H1 (cell line): ENCODE results near the gene SIPA1L2. TPM values are rescaled to one million over a fixed set of nuclear protein-coding genes. Genes with fewer than 3 reads are reported as not detected.

Experiments used
- CTCF ChIA-PET: fragments of 300-600 bp; sonication (Branson Sonifier 250); formaldehyde crosslinking; loops from one replicate; lab custom pipeline; 2021; ENCODE audit not compliant: partially characterized antibody; lab: Charles Lee
- POLR2A ChIA-PET: fragments of 300-600 bp; sonication (Branson Sonifier 250); formaldehyde crosslinking; loops from one replicate; lab custom pipeline; 2021; ENCODE audit warnings: inconsistent platforms; ENCODE audit not compliant: partially characterized antibody; lab: Charles Lee
- DNase-seq, 2 experiments: peaks; one replicate each; pipeline versions ENCODE4 v3.0.0 to v3.0.0-alpha.2; 2010 to 2022; ENCODE audit warnings: low spot score in 2 of 2, low read depth in 1 of 2, mixed read lengths in 1 of 2
- FAIRE-seq: peaks from 2 replicates; lab custom pipeline; 2011; peaks lifted over from hg19 to GRCh38; lab: Jason Lieb, UNC
- H2AFZ ChIP-seq: 2 replicates; pipeline ENCODE4 v1.8.1; 2012; ENCODE audit warnings: low read length, inconsistent platforms
- H2AK5ac ChIP-seq: 2 replicates; pipeline ENCODE4 v1.6.1; 2013; ENCODE audit warnings: low read depth, low read length
- H2BK120ac ChIP-seq: replicated peaks from 2 replicates; pipeline ENCODE3; 2013; ENCODE audit warnings: low read depth, low read length, inconsistent platforms
- H2BK12ac ChIP-seq: 2 replicates; pipeline ENCODE4 v1.6.1; 2013; ENCODE audit warnings: low read depth, low read length
- H2BK15ac ChIP-seq: 2 replicates; pipeline ENCODE4 v1.6.1; 2013; ENCODE audit warnings: low read length
- H2BK20ac ChIP-seq: 2 replicates; pipeline ENCODE4 v1.6.1; 2013; ENCODE audit warnings: low read length
- H2BK5ac ChIP-seq: 2 replicates; pipeline ENCODE4 v1.6.1; 2013; ENCODE audit warnings: low read depth, low read length
- H3K14ac ChIP-seq: 2 replicates; pipeline ENCODE4 v1.6.1; 2013; ENCODE audit warnings: inconsistent platforms; ENCODE audit not compliant: insufficient read length
- H3K18ac ChIP-seq: 2 replicates; pipeline ENCODE4 v1.6.1; 2013; ENCODE audit warnings: low read length; ENCODE audit errors: extremely low read depth
- H3K23ac ChIP-seq: 2 replicates; pipeline ENCODE4 v1.6.1; 2013; ENCODE audit warnings: inconsistent platforms; ENCODE audit not compliant: insufficient read length
- H3K23me2 ChIP-seq: 2 replicates; pipeline ENCODE4 v1.6.1; 2013; ENCODE audit warnings: low read depth, low read length
- H3K27ac ChIP-seq: 2 replicates; pipeline ENCODE4 v1.6.1; 2011; ENCODE audit warnings: low read depth, low read length, inconsistent platforms
- H3K27me3 ChIP-seq, 4 experiments: replicated peaks in 1 of 4; 1 replicate in 1 of 4; 2 replicates in 3 of 4; pipeline versions ENCODE4 v1.6.1 to v1.8.1; 2011 to 2013; ENCODE audit warnings: low read length in 3 of 4, mild to moderate bottlenecking in 3 of 4, inconsistent platforms in 2 of 4, mixed read lengths in 2 of 4, moderate library complexity in 1 of 4; ENCODE audit not compliant: control insufficient read depth in 3 of 4, insufficient read depth in 3 of 4; ENCODE audit errors: extremely low read depth in 1 of 4
- H3K36me3 ChIP-seq, 4 experiments: 2 replicates each; pipeline versions ENCODE4 v1.6.1 to v1.8.1; 2011 to 2013; ENCODE audit warnings: mild to moderate bottlenecking in 4 of 4, low read length in 3 of 4, moderate library complexity in 2 of 4, control low read depth in 1 of 4, inconsistent platforms in 1 of 4; ENCODE audit not compliant: insufficient read depth in 4 of 4, control insufficient read depth in 2 of 4
- H3K4ac ChIP-seq: replicated peaks from 2 replicates; pipeline ENCODE3; 2013; ENCODE audit warnings: low read length, low read depth, mixed read lengths, inconsistent platforms; ENCODE audit not compliant: insufficient read length
- H3K4me1 ChIP-seq, 4 experiments: replicated peaks in 1 of 4; 1 replicate in 1 of 4; 2 replicates in 3 of 4; pipeline versions ENCODE4 v1.6.1 to v1.8.1; 2011 to 2013; ENCODE audit warnings: low read length in 3 of 4, inconsistent platforms in 2 of 4, mixed read lengths in 1 of 4; ENCODE audit not compliant: insufficient read depth in 4 of 4, control insufficient read depth in 3 of 4
- H3K4me2 ChIP-seq, 2 experiments: 2 replicates each; pipeline versions ENCODE4 v1.6.1 to v1.8.1; 2011 to 2013; ENCODE audit warnings: low read depth in 2 of 2, low read length in 2 of 2, control low read depth in 1 of 2, inconsistent platforms in 1 of 2, mild to moderate bottlenecking in 1 of 2; ENCODE audit not compliant: insufficient read depth in 1 of 2
- H3K4me3 ChIP-seq, 4 experiments: fragments of 200-600, 300-600 bp in 1 of 4; sonication (generic), shearing (Covaris generic), sonication (Bioruptor Twin) in 1 of 4; 2 replicates each; pipeline versions ENCODE4 v1.5.1 to v1.8.1; 2011 to 2016; ENCODE audit warnings: low read length in 4 of 4, low read depth in 3 of 4, control low read depth in 2 of 4, inconsistent platforms in 2 of 4, mild to moderate bottlenecking in 2 of 4, mixed read lengths in 1 of 4, moderate library complexity in 1 of 4; ENCODE audit not compliant: insufficient read depth in 2 of 4; ENCODE audit errors: extremely low read depth in 1 of 4
- H3K56ac ChIP-seq: replicated peaks from 2 replicates; pipeline ENCODE3; 2013; ENCODE audit warnings: low read depth, mild to moderate bottlenecking, mixed read lengths, low read length, inconsistent platforms; ENCODE audit not compliant: insufficient read length
- H3K79me1 ChIP-seq: 2 replicates; pipeline ENCODE4 v1.6.1; 2013; ENCODE audit warnings: low read depth, low read length, control low read depth
- H3K79me2 ChIP-seq, 2 experiments: 2 replicates each; pipeline versions ENCODE4 v1.6.1 to v1.8.1; 2012 to 2013; ENCODE audit warnings: low read length in 2 of 2, mild to moderate bottlenecking in 2 of 2, inconsistent platforms in 1 of 2; ENCODE audit not compliant: insufficient read depth in 2 of 2, control insufficient read depth in 1 of 2
- H3K9ac ChIP-seq, 4 experiments: replicated peaks in 1 of 4; 1 replicate in 1 of 4; 2 replicates in 3 of 4; pipeline versions ENCODE4 v1.6.1 to v1.8.1; 2011 to 2013; ENCODE audit warnings: low read depth in 3 of 4, low read length in 3 of 4, control low read depth in 2 of 4, mild to moderate bottlenecking in 2 of 4, moderate library complexity in 2 of 4, inconsistent platforms in 1 of 4; ENCODE audit errors: extremely low read depth in 1 of 4
- H3K9me3 ChIP-seq, 2 experiments: 2 replicates each; pipeline versions ENCODE4 v1.6.1 to v1.8.1; 2012 to 2013; ENCODE audit warnings: mild to moderate bottlenecking in 2 of 2, moderate library complexity in 2 of 2, control low read depth in 1 of 2, inconsistent platforms in 1 of 2, low read depth in 1 of 2, low read length in 1 of 2, mixed read lengths in 1 of 2; ENCODE audit not compliant: insufficient read depth in 2 of 2
- H4K20me1 ChIP-seq, 2 experiments: replicated peaks in 1 of 2; 2 replicates each; pipeline versions ENCODE3 to v1.8.1; 2011 to 2013; ENCODE audit warnings: inconsistent platforms in 2 of 2, low read length in 2 of 2, mild to moderate bottlenecking in 1 of 2; ENCODE audit not compliant: insufficient read depth in 2 of 2, control insufficient read depth in 1 of 2
- H4K5ac ChIP-seq: 2 replicates; pipeline ENCODE4 v1.6.1; 2013; ENCODE audit warnings: low read length, low read depth, mixed read lengths, inconsistent platforms; ENCODE audit not compliant: insufficient read length
- H4K8ac ChIP-seq: 2 replicates; pipeline ENCODE4 v1.8.0; 2013; ENCODE audit warnings: mild to moderate bottlenecking, moderate library complexity, low read length, inconsistent platforms; ENCODE audit not compliant: insufficient read depth; ENCODE audit errors: extremely low read depth
- H4K91ac ChIP-seq: replicated peaks from 2 replicates; pipeline ENCODE3; 2013; ENCODE audit warnings: low read length, mixed read lengths, inconsistent platforms; ENCODE audit not compliant: insufficient read length
- CHD1 ChIP-seq: IDR thresholded peaks from 2 replicates; pipeline ENCODE4 v1.6.1; 2012; ENCODE audit warnings: low read depth, low read length, improper control_type of control experiment
- E2F6 ChIP-seq: IDR thresholded peaks from 2 replicates; pipeline ENCODE4 v1.6.1; 2012; ENCODE audit warnings: inconsistent platforms
- GABPA ChIP-seq: IDR thresholded peaks from 2 replicates; pipeline ENCODE4 v1.6.1; 2011; ENCODE audit warnings: mild to moderate bottlenecking, low read length, moderate library complexity, borderline replicate concordance; ENCODE audit not compliant: insufficient read depth
- GTF2F1 ChIP-seq: IDR thresholded peaks from 2 replicates; pipeline ENCODE4 v1.6.1; 2012; ENCODE audit warnings: low read depth, low read length, improper control_type of control experiment, borderline replicate concordance
- MAX ChIP-seq: IDR thresholded peaks from 2 replicates; pipeline ENCODE4 v1.6.1; 2012; ENCODE audit warnings: inconsistent platforms
- NANOG ChIP-seq: IDR thresholded peaks from 2 replicates; pipeline ENCODE4 v1.6.1; 2011; ENCODE audit warnings: low read length, low read depth, mild to moderate bottlenecking, inconsistent platforms; ENCODE audit not compliant: insufficient read depth, poor library complexity, severe bottlenecking
- RAD21 ChIP-seq, 2 experiments: IDR thresholded peaks in 1 of 2; conservative IDR thresholded peaks in 1 of 2; 2 replicates each; pipeline ENCODE4 v1.6.1; 2011; ENCODE audit warnings: low read depth in 2 of 2, low read length in 2 of 2, improper control_type of control experiment in 1 of 2, inconsistent platforms in 1 of 2, mild to moderate bottlenecking in 1 of 2, moderate library complexity in 1 of 2
- RXRA ChIP-seq: IDR thresholded peaks from 2 replicates; pipeline ENCODE4 v1.6.1; 2011; ENCODE audit warnings: low read depth, mild to moderate bottlenecking, low read length, moderate library complexity; ENCODE audit not compliant: insufficient read depth
- SIN3A ChIP-seq, 2 experiments: IDR thresholded peaks in 1 of 2; conservative IDR thresholded peaks in 1 of 2; 2 replicates each; pipeline ENCODE4 v1.6.1; 2011 to 2012; ENCODE audit warnings: low read length in 2 of 2, improper control_type of control experiment in 1 of 2, low read depth in 1 of 2, mild to moderate bottlenecking in 1 of 2
- TAF7 ChIP-seq: optimal IDR thresholded peaks from 2 replicates; pipeline ENCODE3; 2011; ENCODE audit warnings: low read depth, mild to moderate bottlenecking, inconsistent platforms, low read length, moderate library complexity, borderline replicate concordance
- WGBS, 2 experiments: shearing (Covaris generic) in 1 of 2; methylation state at CpG; one replicate each; pipeline versions ENCODE4 v1.1.6 to v1.1.7; 2013 to 2015; ENCODE audit warnings: low lambda C conversion rate in 2 of 2, mixed read lengths in 2 of 2, inconsistent platforms in 1 of 2, low coverage in 1 of 2, missing lambda C conversion rate in 1 of 2; ENCODE audit not compliant: insufficient replicate concordance in 2 of 2, insufficient coverage in 1 of 2, insufficient read length in 1 of 2; ENCODE audit errors: extremely low coverage in 1 of 2, missing lambda C conversion rate in 1 of 2; 5-methylcytosine and 5-hydroxymethylcytosine counted together
- polyA plus RNA-seq, 7 experiments: library from polyadenylated mRNA; depleted of rRNA in 3 of 7; stranded (reverse) in 5 of 7; unstranded in 2 of 7; fragments of >200 nt in 5 of 7; fragments of 200-250 nt in 2 of 7; gene quantifications; 1 replicate in 5 of 7; 2 replicates in 1 of 7; 4 replicates in 1 of 7; pipeline versions ENCODE4 v1.2.1 to v1.2.3, GENCODE V29; 2011 to 2013; ENCODE audit warnings: missing spikeins in 2 of 7, mixed read lengths in 2 of 7
- total RNA-seq: library from RNA; stranded (reverse); fragmentation: NEBNext Ultra II Directional; extraction: Animal tissue kit (Norgen Biotek cat#: 25700); gene quantifications from 2 replicates; pipeline ENCODE4 v1.2.1, GENCODE V29; 2021
- TF ChIP-seq, protein P1 (sequence below): IDR thresholded peaks from 2 replicates; pipeline ENCODE4 v1.6.1; 2011; ENCODE audit warnings: low read depth, mild to moderate bottlenecking, low read length; ENCODE audit not compliant: insufficient read depth

SIPA1L2 gene
- total and polyA plus RNA-seq, 2 of the 8 experiments (the other 6 are each of a cell fraction or from before 2014, with no cell fraction given), result 7.7 to 13.2 TPM

- TF ChIP-seq NANOG (no peak), CHD1 (no peak), MAX (no peak), GTF2F1 (no peak), E2F6 (no peak), RAD21 (IDR thresholded peaks at IDR 0.05 in 1 of 2, conservative IDR thresholded peaks at IDR 0.05 in 1 of 2; ENCODE audit: low read depth in 2 of 2, low read length in 2 of 2) (no peak), GABPA (no peak), RXRA (no peak), TAF7 (no peak), SIN3A (conservative IDR thresholded peaks at IDR 0.05 in 1 of 2, IDR thresholded peaks at IDR 0.05 in 1 of 2; ENCODE audit: low read depth in 1 of 2, low read length in 2 of 2) (no peak)
- TF ChIP-seq, protein P1, sequence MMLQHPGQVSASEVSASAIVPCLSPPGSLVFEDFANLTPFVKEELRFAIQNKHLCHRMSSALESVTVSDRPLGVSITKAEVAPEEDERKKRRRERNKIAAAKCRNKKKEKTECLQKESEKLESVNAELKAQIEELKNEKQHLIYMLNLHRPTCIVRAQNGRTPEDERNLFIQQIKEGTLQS, result no peak
- CTCF ChIA-PET, result interaction anchor here (1.5 kb wide), 1 partner anchor 402 kb away, joined by 3 read pairs; no protein-coding TSS in a partner anchor
- H2BK20ac ChIP-seq, result no peak overlapping the region
- no peak overlapping the region for H2BK12ac ChIP-seq
- FAIRE-seq, result no peak
- H3K56ac ChIP-seq, result no peak overlapping the region
- no peak for DNase-seq
- H2AFZ ChIP-seq, result no peak overlapping the region
- H3K27ac ChIP-seq, result no peak overlapping the region
- 68% methylated on average over 2 of the region's 2 CpGs; no CpG with 5 or more reads in 1 of the 2 experiments for WGBS, 2 experiments
- no peaks in the 10 kb centered on the region for H3K9me3 ChIP-seq
- H3K36me3 ChIP-seq, result no peaks in the 10 kb centered on the region; a peak in 1 of 8 replicates
- no peak overlapping the region for H4K8ac ChIP-seq
- H3K9ac ChIP-seq, result no peak overlapping the region
- H2BK15ac ChIP-seq, result no peak overlapping the region
- H3K79me2 ChIP-seq, result peaks cover 0 to 21% of the 10 kb centered on the region in 2 experiments; a peak in 2 of 4 replicates
- H3K23me2 ChIP-seq, result no peaks in the 10 kb centered on the region
- H2BK5ac ChIP-seq, result no peak overlapping the region
- 0 out of 4 replicates have a peak overlapping the region, but pooled peaks have one; percentile 27 to 55 for H3K4me2 ChIP-seq
- H4K20me1 ChIP-seq, result no peaks in the 10 kb centered on the region
- POLR2A ChIA-PET, result interaction anchor here (0.9 kb wide), 1 partner anchor 183 kb away, joined by 3 read pairs; the partner anchor contains the start of gene MAP10
- peaks cover 0 to 18% (median 15%) of the 10 kb centered on the region in 4 experiments for H3K4me1 ChIP-seq
- no peak overlapping the region for H2BK120ac ChIP-seq
- no peak overlapping the region for H4K5ac ChIP-seq
- H3K14ac ChIP-seq, result no peak overlapping the region
- H3K4ac ChIP-seq, result no peak overlapping the region
- H3K23ac ChIP-seq, result no peak overlapping the region
- no peaks in the 10 kb centered on the region for H3K27me3 ChIP-seq
- H3K18ac ChIP-seq, result no peak overlapping the region
- H4K91ac ChIP-seq, result no peak overlapping the region
- no peaks in the 10 kb centered on the region for H3K79me1 ChIP-seq
- no peak overlapping the region for H2AK5ac ChIP-seq
- no peak overlapping the region for H3K4me3 ChIP-seq
Measured at GRCh38 chr1:232622378-232622777, 7.6 kb downstream of the SIPA1L2 start.
